ENCODE results near the gene ACOT8.

DNA sequence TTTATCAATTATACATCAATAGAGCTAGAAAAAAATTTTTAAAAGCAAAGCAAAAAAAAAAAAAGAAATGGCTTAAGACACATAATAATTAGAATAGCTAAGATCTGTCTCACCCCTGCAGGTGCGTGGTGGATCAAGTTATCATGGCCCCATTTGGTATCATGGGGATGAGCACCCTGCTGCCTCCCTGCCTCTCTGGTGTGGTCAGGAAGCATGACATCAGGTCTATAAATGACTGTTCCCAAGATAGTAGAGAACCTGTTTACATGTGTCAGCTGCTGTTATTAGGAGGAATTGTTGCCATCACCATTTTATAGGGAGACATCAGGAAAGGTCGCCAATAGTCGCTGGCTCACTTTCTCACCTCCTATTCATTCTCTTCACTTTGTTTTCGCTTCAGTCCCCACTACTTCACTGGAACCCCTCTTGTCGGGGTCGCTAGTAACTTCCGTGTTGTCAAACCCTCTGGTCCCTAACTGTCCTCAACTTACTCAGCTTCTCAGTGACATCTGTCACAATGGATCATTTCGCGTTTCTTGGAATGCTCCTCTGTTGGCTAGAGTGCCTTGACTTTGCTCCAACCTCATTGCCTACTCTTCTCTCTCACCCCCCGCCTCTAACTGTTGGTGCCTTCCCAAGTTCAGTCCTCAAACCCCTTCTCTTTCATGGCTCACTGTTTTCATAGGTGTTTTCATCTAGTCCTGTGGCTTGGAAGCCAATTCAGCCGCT, 60.7 kb downstream of the ACOT8 start:
- TF ChIP-seq CTCF (IDR thresholded peaks at IDR 0.05) = no peak
- TF ChIP-seq POLR2AphosphoS5 (IDR thresholded peaks at IDR 0.05) = no peak
